Stimulated activated naive CD8-positive, alpha-beta T cell treated with anti-CD3 and anti-CD28 coated beads, Interleukin-15, amount 100 ng/mL, for 72 hours (primary cell): ENCODE results near the gene ODF4.
A peak's percentile ranks its signal among the peaks of the same experiment; 100 is the strongest.
"Not testable (repeated sequence)": the region's sequence is repeated elsewhere in the genome, so short reads cannot be mapped to it uniquely, and the experiment has no call there.

Source experiments
- ATAC-seq: fragments of 150-1000 bp; cut with Tn5 transposase; 2 replicates; pipeline ENCODE4 v1.10.0; 2021; ENCODE audit warnings: mild to moderate bottlenecking, moderate library complexity
- DNase-seq, 2 donors: peaks; one replicate each; pipeline ENCODE4 v3.0.0; 2021 to 2022
- H3K27ac Mint-ChIP-seq, 2 donors: one replicate each; pipeline ENCODE4 v1.8.0; 2022; ENCODE audit warnings: mild to moderate bottlenecking in 2 of 2, mixed read lengths in 2 of 2, moderate library complexity in 2 of 2
- H3K27me3 Mint-ChIP-seq: one replicate; pipeline ENCODE4 v1.8.0; 2022; ENCODE audit warnings: mixed read lengths
- H3K4me1 Mint-ChIP-seq: one replicate; pipeline ENCODE4 v1.8.0; 2022; ENCODE audit warnings: mild to moderate bottlenecking, mixed read lengths
- H3K4me3 Mint-ChIP-seq, 2 donors: one replicate each; pipeline ENCODE4 v1.8.0; 2022; ENCODE audit warnings: mild to moderate bottlenecking in 2 of 2, mixed read lengths in 2 of 2, moderate library complexity in 1 of 2
- H3K9me3 Mint-ChIP-seq, 2 donors: one replicate each; pipeline ENCODE4 v1.8.0; 2022; ENCODE audit warnings: mixed read lengths in 2 of 2

The ODF4 gene

DNA sequence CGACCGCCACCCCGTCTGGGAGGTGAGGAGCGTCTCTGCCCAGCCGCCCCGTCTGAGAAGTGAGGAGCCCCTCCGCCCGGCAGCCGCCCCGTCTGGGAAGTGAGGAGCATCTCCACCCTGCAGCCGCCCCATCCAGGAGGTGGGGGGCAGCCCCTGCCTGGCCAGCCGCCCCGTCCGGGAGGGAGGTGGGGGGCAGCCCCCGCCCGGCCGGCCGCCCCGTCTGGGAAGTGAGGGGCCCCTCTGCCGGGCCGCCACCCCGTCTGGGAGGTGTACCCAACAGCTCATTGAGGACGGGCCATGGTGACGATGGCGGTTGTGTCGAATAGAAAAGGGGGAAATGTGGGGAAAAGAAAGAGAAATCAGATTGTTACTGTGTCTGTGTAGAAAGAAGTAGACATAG lies 34.2 kb downstream of the ODF4 start:
- Mint-ChIP-seq H3K27ac (peak overlapping the region in 1 of 2 donors; percentile 46), H3K4me1 (peaks cover 36% of the 10 kb centered on the region)
- not testable (repeated sequence) for H3K27me3 Mint-ChIP-seq, H3K4me3 Mint-ChIP-seq, H3K9me3 Mint-ChIP-seq, DNase-seq, ATAC-seq

DNA sequence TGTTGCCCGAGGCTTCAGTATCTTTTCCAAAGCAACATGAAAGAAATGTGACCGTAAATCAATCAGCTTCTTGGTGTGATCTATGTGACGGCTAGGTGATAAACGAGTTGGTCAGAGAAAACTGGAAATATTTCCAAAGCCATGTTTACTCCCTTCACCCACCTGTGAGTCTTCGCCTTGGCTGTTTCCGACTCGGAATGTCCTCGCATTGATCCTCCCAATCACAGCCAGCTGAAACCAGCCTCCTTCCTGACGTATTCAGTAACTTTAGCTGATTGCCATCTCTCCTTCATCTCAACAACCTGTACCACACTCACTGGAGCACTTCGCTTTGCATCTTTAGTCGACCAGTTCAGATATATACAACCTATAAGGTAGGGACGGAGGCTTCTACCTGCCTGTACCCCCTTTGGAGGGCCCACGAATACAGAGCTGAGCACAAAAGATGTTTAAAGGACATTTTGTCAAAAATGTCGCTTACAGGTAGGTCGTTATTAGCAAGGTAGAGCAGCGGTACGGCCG lies 36.2 kb downstream of the ODF4 start:
- peak overlapping the region; percentile 84 to 93 for H3K27ac Mint-ChIP-seq
- H3K4me1 Mint-ChIP-seq, result peaks cover 55% of the 10 kb centered on the region
- peak overlapping the region; percentile 80 to 90 for H3K4me3 Mint-ChIP-seq
- H3K9me3 Mint-ChIP-seq, result no peaks in the 10 kb centered on the region
- no peak for ATAC-seq
- DNase-seq, result no peak
- no peaks in the 10 kb centered on the region for H3K27me3 Mint-ChIP-seq

DNA sequence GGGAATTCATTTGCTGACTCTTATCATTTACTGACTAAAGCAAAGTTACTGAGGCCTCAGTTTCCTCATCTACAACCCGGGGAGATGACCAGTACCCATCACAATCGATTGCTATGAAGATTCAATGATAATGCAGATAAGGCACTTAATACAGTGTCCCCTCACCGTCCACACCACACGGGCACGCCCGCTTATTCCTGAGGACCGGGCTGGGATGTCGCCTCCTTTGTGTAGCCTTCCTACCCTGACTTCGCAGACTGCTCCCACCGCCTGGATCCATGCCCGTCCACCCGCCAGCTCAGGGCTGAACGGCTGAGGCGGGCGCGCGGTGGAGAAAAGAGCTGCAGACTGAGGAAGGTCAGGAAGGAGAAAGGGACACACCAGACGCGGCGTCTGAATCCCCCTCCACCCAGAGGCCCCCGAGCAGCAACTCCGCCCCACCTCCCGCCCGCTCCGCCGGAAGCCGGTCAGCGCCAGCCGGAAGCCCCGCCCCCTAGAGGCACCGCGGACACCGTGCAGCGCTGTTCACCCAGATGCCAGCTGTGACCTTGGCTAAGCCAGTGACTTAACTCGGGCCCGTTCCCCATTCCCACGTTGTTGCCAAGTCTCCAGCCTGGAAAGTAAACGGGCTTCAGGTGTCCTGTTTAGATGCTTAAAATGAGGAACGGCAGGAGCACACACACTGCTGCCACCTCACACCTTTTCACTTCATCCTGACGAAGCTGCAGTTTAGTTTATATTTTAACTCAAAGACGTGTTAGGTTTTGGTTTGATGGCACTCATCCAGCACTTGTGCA lies 36.8 kb downstream of the ODF4 start, which contains the start of gene KRABD2:
Gene KRABD2 (minus strand): TSS at position 434 of the 797 bp plus-strand sequence.
- H3K9me3 Mint-ChIP-seq, result no peaks in the 10 kb centered on the region

DNA sequence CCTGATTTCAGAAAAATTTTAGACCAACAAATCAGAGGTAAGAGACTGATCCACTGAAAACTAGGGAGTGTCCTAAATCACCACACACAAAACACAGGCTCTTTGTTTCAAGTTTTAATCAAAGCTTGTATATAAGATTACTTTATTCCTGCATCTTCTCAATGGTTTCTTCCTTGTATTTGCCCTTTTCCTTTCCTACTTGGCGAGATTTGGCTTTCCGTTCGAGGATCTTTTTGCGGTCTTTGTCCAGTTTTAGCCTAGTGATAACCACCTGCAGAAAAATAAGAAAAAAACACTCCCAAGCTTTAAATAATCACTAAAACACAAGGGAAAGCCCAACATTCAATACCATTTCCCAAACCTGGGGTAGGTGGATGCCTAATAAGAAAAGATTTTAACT lies 37.8 kb downstream of the ODF4 start:
- Mint-ChIP-seq H3K27ac (no peak overlapping the region), H3K9me3 (no peaks in the 10 kb centered on the region), H3K4me1 (peaks cover 62% of the 10 kb centered on the region), H3K4me3 (peak overlapping the region in 1 of 2 donors; percentile 41), H3K27me3 (no peaks in the 10 kb centered on the region)
- DNase-seq, result no peak
- ATAC-seq, result no peak

More for the DNA sequence above, 36.8 kb downstream of the ODF4 start, which contains the start of gene KRABD2:
- no peaks in the 10 kb centered on the region for H3K27me3 Mint-ChIP-seq
- ATAC-seq (peak; percentile 99), DNase-seq (peak; percentile 87 to 91)
- H3K4me1 Mint-ChIP-seq, result peaks cover 61% of the 10 kb centered on the region
- H3K27ac Mint-ChIP-seq, result peak within 1 kb of the TSS; percentile 84 to 93
- H3K4me3 Mint-ChIP-seq, result peak within 1 kb of the TSS; percentile 80 to 90

DNA sequence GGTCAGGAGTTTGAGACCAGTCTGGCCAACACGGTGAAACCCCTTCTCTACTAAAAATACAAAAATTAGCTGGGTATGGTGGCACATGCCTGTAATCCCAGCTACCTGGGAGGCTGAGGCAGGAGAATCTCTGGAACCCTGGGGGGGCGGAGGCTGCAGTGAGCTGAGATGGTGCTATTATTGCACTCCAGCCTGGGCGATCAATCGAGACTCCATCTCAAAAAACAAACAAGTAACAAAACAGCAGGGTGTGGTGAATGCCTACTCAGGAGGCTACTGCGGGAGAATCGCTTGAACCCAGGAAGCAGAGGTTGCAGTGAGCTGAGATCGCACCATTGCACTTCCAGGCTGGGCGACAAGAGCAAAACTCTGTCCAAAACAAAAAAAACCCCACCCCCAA lies 38.5 kb downstream of the ODF4 start:
- H3K27me3 Mint-ChIP-seq, DNase-seq, ATAC-seq, H3K9me3 Mint-ChIP-seq: not testable (repeated sequence)
- H3K4me1 Mint-ChIP-seq, result peaks cover 62% of the 10 kb centered on the region
- H3K4me3 Mint-ChIP-seq, result peak overlapping the region in 1 of 2 donors; percentile 26
- H3K27ac Mint-ChIP-seq, result peak overlapping the region in 1 of 2 donors; percentile 67

DNA sequence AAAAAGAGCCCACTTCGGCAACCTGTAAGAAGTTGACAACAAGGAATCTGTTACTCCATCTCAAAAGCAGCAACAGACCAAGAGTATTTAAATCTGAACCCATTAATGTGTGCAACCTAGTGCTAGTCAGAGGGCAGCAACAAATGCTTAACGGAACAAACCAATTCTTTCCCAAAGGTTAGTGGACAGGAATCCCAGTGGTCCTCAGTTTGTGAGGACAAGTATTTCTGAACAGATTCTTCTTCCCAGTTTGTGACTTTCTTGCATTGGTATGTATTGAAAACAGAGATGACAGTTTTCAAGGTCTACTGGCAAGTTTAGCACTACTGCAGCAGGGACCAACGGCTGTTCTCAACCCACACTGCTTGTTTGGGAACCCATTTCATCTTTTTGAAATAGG lies 40.4 kb downstream of the ODF4 start:
- H3K27me3 Mint-ChIP-seq, result no peaks in the 10 kb centered on the region
- DNase-seq, result no peak
- H3K4me3 Mint-ChIP-seq, result peak overlapping the region; percentile 29 to 90
- ATAC-seq, result no peak
- H3K27ac Mint-ChIP-seq, result peak overlapping the region in 1 of 2 donors; percentile 27
- no peaks in the 10 kb centered on the region for H3K9me3 Mint-ChIP-seq
- H3K4me1 Mint-ChIP-seq, result peaks cover 76% of the 10 kb centered on the region

DNA sequence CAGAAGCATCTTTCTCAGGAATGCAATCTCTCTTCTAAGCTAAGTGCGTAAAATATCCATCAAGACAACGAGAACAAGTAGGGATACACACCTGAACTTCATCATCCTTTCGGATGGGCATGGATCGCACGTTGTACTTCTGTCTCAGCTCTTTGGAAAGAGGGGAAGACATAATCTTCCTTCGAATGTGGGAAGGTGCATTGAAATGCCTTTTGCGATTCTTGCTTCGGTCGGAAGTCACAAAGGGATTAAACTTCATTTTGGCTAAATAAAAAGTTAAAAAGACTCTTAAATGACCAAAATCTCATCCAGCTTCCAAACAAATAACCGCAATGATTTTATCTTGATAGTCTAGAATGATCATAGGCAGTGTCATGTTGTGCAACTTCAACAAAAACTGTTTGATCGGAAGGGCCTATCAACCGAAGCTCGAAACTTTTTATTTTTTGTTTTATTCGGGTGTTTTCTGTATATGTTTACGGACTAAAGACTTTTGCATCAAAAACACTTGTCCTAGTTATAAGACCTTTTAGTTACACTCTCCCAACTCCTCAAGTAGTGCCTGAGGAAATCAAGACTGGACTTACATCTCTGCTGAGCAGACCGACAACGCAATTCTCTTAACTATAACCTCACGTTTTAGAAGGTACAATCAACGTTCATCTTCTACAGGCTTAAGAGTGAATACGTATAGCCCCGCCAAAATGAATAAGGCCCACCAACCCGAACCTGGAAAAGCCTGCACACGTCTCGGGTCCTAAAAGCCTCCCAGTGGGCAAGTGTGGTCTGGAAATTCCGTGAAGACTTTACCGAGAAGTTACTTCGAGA lies 42.6 kb downstream of the ODF4 start:
- Mint-ChIP-seq H3K4me3 (peak overlapping the region; percentile 90 to 99), H3K9me3 (no peaks in the 10 kb centered on the region), H3K4me1 (peaks cover 69% of the 10 kb centered on the region), H3K27ac (peak overlapping the region; percentile 98 to 100), H3K27me3 (no peaks in the 10 kb centered on the region)
- DNase-seq (peak in 1 of 2 donors; percentile 11), ATAC-seq (no peak)

DNA sequence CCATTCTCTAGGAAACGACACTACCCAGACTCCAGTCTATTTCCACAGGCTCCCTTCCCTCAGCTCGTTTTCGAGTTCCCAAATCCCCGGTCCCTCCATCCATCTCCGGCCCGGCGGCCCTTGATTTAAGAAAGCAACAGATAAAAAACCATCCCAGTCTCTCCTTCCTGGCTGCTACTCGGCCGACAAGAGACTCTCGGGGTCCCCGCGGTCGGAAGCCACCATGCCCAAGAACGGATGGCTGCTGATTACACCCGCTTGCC lies 43.2 kb downstream of the ODF4 start:
- peaks cover 64% of the 10 kb centered on the region for H3K4me1 Mint-ChIP-seq
- H3K4me3 Mint-ChIP-seq, result peak overlapping the region; percentile 90 to 99
- ATAC-seq (no peak), DNase-seq (no peak)
- peak overlapping the region; percentile 98 to 100 for H3K27ac Mint-ChIP-seq
- H3K27me3 Mint-ChIP-seq, result no peaks in the 10 kb centered on the region
- H3K9me3 Mint-ChIP-seq, result no peaks in the 10 kb centered on the region

DNA sequence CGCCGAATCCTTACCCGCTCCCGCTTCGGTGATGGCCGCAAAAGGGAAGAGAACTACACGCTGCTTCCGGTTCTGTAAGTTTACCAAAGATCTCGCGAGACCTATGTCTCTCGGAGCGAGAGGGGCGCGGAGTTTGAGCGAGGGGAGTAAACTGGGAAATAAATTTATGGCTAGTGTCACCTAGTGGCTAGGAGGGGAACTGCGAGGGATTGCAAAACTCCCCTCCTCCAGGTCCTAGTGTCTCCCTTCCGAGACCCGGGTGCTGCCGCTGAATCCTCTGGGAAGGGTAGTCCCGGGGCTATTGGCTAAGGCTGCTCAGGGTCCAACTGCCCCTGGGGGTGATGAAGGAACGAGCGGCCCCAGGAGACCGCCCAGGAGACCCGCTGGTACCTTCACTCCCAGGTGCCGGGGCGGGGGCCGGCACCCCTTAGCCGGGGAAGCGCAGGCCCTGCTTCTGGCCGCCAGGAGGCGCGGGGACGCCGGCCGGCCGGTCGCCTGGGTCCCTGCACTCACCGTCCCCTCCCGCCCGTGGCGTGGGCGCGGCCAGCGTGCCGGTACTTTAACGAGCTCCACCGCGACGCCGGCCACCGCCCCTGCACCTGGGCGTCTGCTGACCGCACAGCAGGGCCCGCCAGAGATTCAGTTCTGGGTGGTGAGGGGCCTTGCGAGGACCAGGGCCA lies 43.6 kb downstream of the ODF4 start, which contains the start of gene RPL26:
Gene RPL26 (minus strand): TSS at position 51 of the 680 bp plus-strand sequence. CDS start 883 bp downstream, outside the sequence.
- Mint-ChIP-seq H3K4me3 (peak within 1 kb of the TSS; percentile 90 to 99), H3K9me3 (no peaks in the 10 kb centered on the region), H3K4me1 (peaks cover 59% of the 10 kb centered on the region), H3K27ac (peak within 1 kb of the TSS; percentile 98 to 100), H3K27me3 (no peaks in the 10 kb centered on the region)
- DNase-seq, result peak; percentile 96
- ATAC-seq, result peak; percentile 96

DNA sequence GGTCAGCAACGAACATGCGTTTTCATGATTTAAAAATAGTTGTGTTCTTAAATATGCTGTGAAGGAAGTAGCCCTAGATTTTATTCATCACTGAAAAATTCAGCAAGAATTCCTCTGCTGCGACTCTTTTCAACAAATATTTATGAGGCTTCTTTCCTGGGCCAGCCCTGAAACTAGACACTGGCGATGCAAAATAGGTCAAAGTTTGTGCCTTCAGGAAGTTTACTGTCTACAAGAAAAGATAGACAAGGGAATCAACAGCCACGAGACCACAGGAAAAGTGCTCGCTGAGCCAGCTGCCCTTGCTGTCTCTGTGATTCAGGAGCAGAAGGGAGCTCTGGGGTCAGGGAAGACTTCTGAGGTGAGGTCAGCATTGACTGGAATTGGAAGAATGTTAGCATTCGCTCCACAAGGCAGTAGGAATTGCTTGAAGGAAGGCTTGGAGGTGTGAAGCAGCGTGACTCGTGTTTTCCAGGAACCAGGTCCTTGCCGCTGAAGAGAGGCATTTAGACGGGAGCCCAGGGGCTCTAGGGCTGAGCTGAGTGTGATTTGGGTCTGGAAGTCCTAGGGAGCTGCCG lies 45.2 kb downstream of the ODF4 start:
- H3K4me1 Mint-ChIP-seq, result peaks cover 44% of the 10 kb centered on the region
- no peak for ATAC-seq
- peak overlapping the region; percentile 90 to 99 for H3K4me3 Mint-ChIP-seq
- peak overlapping the region in 1 of 2 donors; percentile 54 for H3K27ac Mint-ChIP-seq
- H3K9me3 Mint-ChIP-seq, result no peaks in the 10 kb centered on the region
- H3K27me3 Mint-ChIP-seq, result no peaks in the 10 kb centered on the region
- no peak for DNase-seq

DNA sequence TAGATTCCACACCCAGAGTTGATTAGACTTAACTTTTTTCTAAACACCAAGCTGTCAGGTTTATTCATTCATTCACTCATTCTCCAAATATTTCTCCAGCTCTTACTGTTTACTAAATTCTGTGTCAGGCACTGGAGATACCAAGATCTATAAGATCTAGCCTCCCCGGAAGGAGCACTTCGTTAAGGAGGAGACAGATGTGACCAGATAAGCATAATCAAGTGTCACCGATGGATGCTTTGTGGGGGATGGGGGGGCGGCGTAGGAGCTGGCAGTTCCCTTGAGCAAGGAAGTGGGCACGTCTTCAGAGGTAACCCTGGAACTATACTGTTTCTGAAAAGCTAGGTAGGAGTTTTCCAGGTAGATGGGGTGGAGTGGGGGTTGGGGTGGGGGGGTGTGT lies 47.2 kb downstream of the ODF4 start:
- H3K27ac Mint-ChIP-seq, result peak overlapping the region in 1 of 2 donors; percentile 33
- H3K27me3 Mint-ChIP-seq, result no peaks in the 10 kb centered on the region
- no peaks in the 10 kb centered on the region for H3K9me3 Mint-ChIP-seq
- ATAC-seq (no peak), DNase-seq (no peak)
- no peak overlapping the region for H3K4me3 Mint-ChIP-seq
- peaks cover 27% of the 10 kb centered on the region for H3K4me1 Mint-ChIP-seq

DNA sequence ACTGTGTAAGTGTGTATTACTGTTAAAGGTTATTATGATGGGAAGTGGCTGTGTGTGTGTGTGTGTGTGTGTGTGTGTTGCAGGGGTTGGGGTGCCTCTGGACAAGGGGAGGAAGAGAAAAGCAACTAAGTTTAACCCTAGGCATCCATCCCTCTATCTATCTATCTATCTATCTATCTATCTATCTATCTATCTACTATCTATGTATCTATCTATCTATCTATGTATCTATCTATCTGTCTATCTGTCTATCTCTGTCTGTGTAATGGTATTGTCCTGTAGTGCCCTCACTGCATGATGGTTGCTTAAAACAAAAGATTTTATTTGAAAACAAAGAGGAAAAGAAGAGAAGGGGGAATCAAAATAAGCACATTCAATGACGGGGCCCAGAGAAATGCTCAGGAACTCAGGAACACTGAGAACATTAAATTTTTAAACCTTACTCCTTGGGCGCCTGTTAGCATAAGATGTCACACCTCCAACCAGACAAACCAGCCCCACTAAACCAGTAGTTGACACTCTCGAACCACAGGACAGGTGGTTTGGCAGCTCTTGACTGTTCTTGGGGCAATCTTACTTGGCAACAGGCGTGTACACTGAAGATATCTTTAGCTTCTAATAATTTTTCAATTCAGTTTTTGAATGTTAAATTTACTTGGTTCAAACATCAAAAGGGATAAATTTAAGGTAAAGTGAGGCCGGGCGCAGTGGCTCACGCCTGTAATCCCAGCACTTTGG lies 48.4 kb downstream of the ODF4 start:
- ATAC-seq, result no peak
- Mint-ChIP-seq H3K27ac (no peak overlapping the region), H3K4me1 (peaks cover 28% of the 10 kb centered on the region), H3K4me3 (no peak overlapping the region), H3K27me3 (no peaks in the 10 kb centered on the region), H3K9me3 (no peaks in the 10 kb centered on the region)
- DNase-seq, result no peak

DNA sequence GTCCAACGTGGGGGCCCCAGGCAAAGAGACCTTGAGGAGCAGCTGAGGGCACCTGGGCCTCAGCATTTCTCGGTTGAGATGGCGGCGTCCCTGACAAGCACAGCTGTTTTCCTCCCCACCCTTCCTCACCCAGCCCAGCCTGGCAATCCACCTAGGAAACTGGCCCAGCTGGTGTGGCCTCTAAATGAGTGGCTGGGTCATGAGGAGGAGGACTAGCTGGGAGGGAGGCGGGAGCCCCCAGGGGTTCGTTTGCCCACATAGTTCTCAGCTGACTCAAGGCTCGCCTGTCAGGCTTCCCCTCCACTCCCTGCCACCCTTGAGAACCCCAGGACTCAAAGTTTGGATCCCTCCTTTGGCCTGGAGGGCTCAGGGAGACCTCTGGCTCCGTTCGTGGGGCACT lies 52.1 kb downstream of the ODF4 start:
- DNase-seq (no peak), ATAC-seq (no peak)
- Mint-ChIP-seq H3K9me3 (peaks cover 0 to 8% of the 10 kb centered on the region in 2 donors), H3K27ac (no peak overlapping the region), H3K4me3 (no peak overlapping the region), H3K4me1 (peaks cover 15% of the 10 kb centered on the region), H3K27me3 (no peaks in the 10 kb centered on the region)

DNA sequence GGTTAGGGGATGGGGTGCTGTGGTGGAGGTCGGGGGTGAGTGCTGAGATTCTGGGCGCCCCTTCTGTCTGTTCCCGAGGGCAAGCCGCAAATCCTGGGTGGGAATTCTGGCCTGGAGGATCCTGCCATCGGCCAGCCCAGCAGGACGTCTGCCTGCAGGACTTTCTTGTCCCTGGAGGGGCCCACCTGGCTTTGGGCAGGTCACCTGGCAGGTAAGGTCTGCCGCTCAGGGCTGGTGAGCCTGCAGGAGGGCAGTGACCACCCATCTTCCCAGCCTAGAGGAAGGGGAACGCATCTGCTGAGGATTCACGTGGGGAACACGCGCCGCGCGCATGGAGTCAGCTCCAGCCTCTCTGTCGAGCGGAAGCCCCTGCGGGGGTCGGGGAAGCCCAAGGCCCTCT lies 52.6 kb downstream of the ODF4 start:
- H3K27ac Mint-ChIP-seq, result no peak overlapping the region
- H3K9me3 Mint-ChIP-seq, result peaks cover 0 to 8% of the 10 kb centered on the region in 2 donors
- DNase-seq, result no peak
- ATAC-seq, result no peak
- H3K4me1 Mint-ChIP-seq, result peaks cover 13% of the 10 kb centered on the region
- peaks cover under 1% of the 10 kb centered on the region for H3K27me3 Mint-ChIP-seq
- H3K4me3 Mint-ChIP-seq, result no peak overlapping the region
